SKM-1 treated with dmso at 0.1 percent for 144 hours (cell line): Measurements from ENCODE around the gene DNAJB14.

Experiments used
- DNase-seq: peaks from one replicate; lab custom pipeline; 2025; ENCODE audit not compliant: unreplicated experiment; lab: John Stamatoyannopoulos, UW

DNAJB14 gene

DNA sequence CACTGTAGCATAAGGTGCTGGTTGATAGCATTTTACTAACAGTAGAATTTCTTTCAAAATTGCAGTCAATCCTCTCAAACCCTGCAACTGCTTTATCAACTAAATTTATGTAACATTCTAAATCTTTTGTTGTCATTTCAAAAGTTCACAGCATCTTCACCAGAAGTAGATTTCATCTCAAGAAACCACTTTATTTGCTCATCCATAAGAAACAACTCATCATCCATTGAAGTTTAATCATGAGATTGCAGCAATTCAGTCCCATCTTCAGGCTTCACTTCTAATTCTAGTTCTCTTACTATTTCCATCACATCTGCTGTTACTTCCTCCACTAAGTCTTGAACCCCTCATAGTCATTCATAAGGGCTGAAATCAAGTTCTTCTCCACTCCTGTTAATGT, 73.8 kb downstream of the DNAJB14 start:
- no peak for DNase-seq

DNA sequence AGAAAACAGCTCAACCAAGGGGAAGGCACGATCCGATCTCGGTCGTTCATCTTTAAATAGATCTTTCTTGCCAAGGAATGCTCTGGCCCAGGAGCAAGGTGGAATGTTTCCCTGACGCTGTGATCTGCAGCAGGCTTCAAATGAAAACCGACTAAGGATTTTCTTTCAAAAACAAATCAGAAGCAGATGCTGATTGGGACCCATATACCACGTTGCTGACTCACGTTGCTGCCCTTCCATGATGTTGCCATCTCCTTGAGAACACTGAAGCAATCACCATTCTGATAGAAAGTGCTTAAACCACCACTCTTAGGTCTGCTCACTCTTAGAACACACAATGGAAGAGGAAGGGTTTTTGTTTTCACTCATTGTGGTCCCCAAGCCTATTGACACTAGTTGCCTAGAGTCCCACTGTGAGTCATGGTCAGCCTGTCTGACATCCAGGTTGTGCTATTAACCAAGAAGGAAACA, 78.3 kb downstream of the DNAJB14 start:
- no peak for DNase-seq

DNA sequence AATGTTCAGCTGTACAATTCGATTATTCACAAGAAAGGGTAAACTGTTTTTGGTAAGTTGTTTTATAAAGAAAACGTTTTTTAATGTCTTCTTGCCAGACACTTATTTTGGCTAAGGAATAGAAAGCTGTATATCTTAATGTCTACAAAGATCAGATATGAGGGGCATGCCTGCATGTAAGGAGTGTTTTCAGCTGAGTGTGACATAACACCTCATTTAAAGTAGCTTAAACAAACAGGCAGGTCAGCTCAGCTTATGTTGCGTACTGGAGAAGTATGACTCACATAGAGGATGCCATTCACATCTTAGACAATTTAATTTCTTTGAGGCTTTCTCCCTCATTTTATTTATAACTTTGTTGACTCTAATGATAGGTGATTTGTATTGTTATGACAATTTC, 82.6 kb downstream of the DNAJB14 start:
- no peak for DNase-seq

GRCh38 chr4:99861120-99861905, 85.1 kb downstream of the DNAJB14 start:
- DNase-seq = peak; percentile 65

DNA sequence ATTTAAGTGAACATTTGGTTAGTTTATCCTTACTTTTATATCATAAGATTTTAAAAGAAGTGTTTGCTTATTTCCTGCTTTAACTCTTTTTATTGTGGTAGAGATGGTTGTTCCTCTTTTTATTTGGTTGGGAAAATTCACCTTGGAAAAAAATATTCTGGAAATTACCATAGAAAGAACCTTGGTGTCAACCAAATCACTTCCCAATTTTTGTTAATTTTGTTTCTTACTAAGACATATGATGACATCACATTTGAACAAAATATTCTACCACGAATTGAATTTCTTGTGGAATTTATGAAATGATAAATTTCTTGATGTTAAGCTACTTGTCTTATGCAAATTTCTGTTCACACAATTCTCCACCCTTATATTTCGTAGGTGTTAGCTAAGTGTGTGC, 85.9 kb downstream of the DNAJB14 start:
- DNase-seq = no peak

DNA sequence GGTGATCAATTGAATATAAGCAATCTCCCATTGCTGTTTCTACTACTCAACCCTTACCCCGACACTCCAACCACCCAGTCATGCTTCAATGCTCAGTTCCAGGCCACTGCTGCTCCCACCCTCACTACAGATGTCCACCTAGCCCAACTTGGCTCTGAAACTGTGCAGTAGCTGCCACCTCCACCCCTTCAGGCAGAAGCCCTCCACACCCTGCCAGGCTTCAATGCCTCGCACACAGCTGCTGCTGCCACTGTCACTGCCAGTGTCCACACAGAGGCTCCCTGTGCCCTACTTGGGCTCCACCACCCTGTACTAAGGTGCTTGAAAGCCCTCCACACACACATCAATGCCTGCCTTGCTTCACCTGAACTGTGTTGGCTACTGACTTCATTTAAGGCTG, 86.8 kb downstream of the DNAJB14 start:
- no peak for DNase-seq

DNA sequence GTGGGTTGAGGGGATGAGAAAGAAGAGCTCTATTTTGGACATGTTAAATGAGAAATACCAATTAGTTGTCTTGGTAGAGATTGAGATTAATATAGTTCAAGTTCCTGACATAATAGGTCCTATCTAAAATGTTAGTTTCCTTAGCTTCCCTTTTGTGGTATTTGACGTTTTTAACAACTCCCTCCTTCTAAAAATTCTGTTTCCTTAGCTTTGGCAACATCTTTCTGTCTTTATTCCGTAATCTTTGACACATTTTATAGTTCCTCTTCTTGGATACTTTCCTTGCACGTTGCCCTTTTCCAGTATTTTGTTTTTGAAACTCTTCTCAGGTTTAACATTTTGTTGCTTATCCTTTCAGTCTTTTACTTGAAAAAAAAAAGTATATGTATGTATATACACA, 89.1 kb downstream of the DNAJB14 start:
- DNase-seq = peak; percentile 94

GRCh38 chr4:99856166-99856565, 90.3 kb downstream of the DNAJB14 start:
- peak; percentile 95 for DNase-seq

DNA sequence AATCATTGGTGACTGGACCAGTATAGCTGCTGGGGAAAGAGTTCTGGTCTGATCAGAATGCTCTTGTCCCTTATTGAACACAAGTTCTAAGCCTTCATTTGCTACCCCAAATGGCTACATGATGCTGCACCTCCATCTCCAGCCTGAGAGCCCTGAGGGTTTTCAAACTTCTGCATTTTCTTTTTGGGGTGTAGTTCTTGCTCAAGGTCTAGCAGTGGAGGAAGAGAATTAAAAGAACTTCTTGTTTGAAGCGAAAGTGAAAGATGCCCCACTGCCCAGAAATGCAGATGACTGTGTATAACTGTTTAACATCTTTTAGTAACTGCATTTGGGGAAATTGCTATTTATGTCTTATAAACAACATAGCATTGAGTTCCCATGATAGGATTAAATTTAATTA, 90.7 kb downstream of the DNAJB14 start:
- peak; percentile 87 for DNase-seq

DNA sequence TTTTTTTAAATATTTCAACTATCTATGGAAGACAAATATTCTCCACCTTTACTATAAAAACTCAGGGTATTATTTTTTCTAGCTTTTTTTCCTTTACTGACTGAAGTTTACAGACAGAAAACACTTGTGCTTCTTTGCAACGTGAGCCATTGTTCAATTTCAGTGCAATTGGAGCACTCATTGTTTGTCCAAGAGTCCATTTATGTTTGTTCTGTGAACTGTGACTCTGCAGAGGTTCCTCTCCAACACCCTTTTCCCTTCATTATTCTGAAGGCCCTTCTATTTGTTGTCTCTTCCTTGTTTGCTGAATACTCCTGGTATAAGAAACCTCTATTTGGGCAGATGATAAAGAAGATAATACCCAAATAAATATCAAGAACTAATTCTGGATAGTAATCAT, 92.4 kb downstream of the DNAJB14 start:
- no peak for DNase-seq

DNA sequence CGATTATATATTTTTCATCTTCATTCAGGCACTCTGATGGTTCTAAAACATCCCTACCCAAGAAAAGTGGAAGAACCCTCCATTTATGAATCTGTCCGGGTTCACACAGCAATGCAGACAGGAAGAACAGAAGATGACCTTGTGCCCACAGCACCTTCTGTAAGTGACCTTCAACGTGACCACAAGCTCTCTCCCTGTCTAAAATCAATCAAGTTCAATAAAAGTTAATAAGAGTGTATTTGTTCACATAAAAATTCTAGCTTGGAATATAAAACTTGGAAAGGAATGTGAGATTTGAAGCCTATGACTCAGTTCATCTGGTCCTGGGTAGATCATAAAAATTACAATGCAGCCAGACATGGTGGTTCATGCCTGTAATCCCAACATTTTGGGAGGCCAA, 93.2 kb downstream of the DNAJB14 start:
- DNase-seq = no peak

GRCh38 chr4:99852199-99852749, 94.1 kb downstream of the DNAJB14 start:
- no peak for DNase-seq

GRCh38 chr4:99848591-99849001, 97.8 kb downstream of the DNAJB14 start:
- DNase-seq = no peak

DNA sequence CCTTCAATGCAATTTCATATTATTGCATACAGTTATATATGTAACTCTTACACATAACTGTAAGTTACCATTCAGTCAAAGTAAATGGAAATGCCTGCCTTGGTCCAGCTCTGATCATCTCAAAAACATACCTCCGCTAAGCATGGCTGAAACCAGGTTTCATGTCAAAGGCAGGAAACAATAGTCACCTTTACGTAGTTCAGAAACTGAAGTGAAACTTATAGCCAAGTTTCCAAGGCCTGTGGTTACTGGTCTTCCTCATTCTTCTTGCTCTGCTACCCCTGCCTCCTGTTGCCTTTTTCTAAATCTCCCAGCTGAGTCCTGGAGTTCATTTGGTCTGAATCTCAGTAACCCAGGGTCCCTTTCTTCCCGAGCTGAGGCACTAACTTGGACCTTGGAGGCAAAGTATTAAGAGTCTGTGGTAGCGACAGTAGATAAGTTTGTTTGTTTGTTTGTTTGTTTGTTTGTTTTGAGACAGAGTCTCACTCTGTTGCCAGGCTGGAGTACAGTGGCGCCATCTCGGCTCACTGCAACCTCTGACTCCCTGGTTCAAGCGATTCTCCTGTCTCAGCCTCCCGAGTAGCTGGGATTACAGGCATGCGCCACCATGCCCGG, 98.9 kb downstream of the DNAJB14 start:
- peak; percentile 70 for DNase-seq

DNA sequence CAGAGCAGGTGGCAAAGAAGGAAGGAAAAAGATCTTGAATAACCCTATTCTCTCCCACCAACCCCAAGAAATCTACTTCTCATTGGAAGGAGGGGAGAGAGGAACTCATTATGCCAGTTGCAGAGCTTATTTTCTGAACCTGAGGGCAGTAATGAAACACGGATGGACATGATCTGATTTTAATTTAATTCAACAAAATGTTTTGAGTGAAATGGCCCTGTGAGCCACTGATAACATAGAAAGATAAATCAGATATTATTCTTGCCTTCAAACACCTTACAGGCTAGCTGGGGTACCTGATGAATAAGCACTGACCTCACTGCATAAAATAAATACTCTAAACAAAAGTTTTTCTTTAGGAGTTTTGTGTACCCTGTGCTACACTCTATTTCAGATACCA, 99.5 kb downstream of the DNAJB14 start:
- DNase-seq = no peak
